ENCODE data around the gene FAM222A. TPM values are rescaled to one million over a fixed set of nuclear protein-coding genes. Genes with fewer than 3 reads are reported as not detected.
A peak's percentile ranks its signal among the peaks of the same experiment; 100 is the strongest.

The FAM222A gene
- total RNA-seq, 2 experiments from 2014 or later, result 1.1 to 1.8 TPM

DNA sequence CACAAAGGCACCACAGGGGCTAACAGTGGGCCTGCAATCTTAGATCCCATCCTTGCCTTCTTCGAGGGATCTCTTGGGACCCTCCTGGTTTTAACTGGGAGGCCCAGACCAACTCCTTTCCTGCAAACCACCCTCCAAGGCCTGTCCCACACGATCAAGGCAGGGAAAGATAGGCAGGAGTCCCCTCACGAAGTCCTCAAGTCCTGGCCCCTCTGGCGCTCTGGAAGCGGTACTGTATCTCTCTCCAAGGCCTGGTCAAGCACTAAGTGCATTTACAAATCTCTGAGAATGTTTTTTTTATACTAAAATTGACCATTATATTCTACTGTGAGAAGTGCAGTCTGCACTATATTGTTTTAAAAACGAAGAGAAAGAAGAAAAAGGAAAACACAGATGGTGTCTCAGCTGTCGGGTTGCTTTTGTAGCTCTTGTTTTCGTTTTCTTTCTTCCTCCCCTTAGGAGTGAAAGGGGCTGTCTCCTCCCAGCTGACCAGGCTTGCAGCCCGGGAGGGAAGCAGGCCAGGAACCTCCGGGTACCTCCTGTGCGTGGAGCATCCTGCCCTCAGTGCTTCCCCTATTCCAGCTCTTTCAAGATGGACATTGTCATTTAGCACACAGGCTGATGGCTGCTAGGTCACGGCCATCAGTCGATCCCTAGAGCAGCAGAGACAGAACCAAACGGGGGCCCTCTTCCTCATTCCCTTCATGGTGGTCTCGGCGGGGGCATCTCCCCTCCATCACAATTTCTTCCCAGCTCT, 56.7 kb downstream of the FAM222A start:
- H3K9me3 Mint-ChIP-seq, result no peaks in the 10 kb centered on the region
- no peaks in the 10 kb centered on the region for H3K36me3 Mint-ChIP-seq
- no peak overlapping the region for H3K27ac Mint-ChIP-seq
- peaks cover 2% of the 10 kb centered on the region for H3K4me1 Mint-ChIP-seq
- DNase-seq, result no peak
- no peak overlapping the region for H3K4me3 Mint-ChIP-seq
- peaks cover 4% of the 10 kb centered on the region for H3K27me3 Mint-ChIP-seq

DNA sequence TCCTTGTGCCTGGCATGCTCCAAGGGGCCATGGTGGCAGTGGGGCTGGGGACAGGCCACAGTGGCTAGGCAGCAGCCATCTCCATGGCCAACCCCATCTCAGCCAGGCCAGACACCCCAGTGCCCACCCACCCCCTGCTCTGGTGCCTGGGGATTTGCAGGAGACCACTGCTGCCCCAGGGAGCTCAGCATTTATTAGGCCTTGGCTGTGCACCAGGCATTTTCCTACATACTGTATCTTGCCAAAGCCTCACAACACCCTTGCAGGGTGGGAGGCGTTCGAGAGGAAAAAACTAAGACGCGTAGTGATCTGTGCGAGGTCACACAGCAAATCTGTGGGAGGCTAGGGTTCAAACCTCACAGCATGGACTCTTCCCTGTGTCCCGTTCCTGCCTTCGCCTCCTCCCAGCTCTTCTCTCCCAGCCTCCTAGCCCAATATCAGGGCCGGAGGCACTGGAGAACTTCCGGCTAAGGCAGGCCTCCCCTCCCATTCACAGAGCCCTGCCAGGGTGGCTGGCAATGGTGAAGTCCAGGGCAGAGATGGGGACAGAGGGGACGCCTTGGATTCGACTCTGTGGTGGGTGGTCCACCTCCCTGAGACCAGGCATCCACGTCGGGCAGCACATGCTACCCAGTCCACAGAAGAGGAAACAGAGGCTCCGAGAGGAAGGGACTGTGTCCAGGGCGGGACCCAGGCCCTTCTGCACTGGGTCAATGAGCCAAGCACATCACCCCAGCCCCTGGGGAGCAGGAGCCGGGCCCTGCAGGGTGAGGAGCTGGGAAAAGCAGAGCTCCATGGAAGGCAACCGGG, 57.4 kb downstream of the FAM222A start:
- Mint-ChIP-seq H3K36me3 (no peaks in the 10 kb centered on the region), H3K4me3 (no peak overlapping the region), H3K27ac (no peak overlapping the region), H3K27me3 (peaks cover 5% of the 10 kb centered on the region), H3K4me1 (peaks cover 2% of the 10 kb centered on the region), H3K9me3 (no peaks in the 10 kb centered on the region)
- no peak for DNase-seq

DNA sequence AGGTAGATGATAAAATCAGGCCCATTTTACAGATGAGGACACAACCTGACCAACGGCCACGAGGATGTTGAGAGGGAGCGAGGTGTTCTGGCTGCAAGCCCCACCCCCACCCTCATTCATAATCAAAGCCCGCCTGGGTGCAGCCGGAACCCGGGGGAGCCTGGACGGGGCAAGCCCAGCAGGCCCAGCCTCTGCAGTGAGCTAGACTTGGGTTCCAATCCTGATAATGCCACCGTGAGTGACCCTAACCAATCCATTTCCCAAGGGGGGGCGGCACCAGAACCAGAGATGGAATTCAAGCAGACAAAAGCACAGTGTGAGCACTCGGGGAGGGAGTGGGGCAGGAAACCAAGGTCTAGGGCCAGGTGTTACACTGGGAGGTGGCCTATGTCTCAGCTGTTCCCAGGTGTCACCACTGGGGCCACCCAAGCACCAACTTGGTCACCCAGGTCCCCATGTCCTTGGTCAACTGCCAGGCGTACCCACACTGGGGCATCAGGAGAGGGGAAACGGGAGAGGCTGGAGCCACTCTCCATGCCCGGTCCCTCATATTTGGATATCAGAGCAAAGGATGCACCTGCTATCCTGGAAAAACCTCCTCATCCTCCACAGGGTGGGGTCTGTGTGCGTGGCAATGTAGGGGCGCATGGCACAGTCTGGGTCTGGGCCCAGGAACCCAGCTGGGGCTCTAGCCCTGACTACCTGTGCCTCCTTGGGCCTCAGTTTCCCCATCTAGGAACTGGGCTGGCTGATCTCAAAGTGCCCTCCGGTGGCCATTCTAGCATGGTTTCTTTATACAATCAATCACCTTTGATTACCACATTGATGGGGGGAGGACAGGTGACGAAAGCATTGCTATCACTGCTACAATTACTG, 58.4 kb downstream of the FAM222A start:
- H3K4me3 Mint-ChIP-seq, result no peak overlapping the region
- peaks cover 2% of the 10 kb centered on the region for H3K4me1 Mint-ChIP-seq
- no peaks in the 10 kb centered on the region for H3K9me3 Mint-ChIP-seq
- no peak for DNase-seq
- H3K27ac Mint-ChIP-seq, result no peak overlapping the region
- H3K27me3 Mint-ChIP-seq, result peaks cover 8% of the 10 kb centered on the region
- H3K36me3 Mint-ChIP-seq, result no peaks in the 10 kb centered on the region

DNA sequence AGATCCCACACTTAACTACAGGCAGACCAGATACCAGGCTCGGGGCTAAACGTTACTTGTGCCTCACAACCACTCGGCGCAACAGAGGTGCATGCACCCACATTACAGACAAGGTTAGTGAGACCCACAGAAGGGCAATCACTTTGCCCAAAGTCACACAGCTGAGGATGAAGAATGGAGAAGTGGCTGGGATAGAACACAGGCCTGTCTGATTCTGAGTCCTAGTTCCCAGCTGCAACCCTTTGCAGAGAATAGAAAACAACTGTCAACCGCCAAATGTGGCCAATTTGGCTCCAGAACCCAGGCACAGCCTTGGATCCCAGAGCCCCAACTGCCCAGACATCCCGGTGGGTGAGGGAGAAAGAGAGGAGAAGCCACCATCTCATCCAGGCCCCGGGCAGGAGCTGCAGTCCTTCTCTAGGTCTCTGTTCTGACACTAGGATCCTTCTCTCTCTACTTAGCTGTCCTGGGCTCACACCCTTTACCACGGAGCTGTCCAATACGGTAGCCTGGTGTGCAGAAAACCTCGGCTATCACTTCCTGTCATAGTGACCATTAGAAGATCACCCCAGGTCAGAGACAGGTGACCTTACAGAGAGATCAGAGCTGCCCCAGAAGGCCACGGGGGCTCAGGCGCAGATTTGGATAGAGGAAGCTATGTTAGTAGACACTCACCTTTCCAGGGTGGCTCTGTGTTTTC, 59.1 kb downstream of the FAM222A start:
- H3K27ac Mint-ChIP-seq, result no peak overlapping the region
- H3K27me3 Mint-ChIP-seq, result peaks cover 8% of the 10 kb centered on the region
- DNase-seq, result no peak
- no peaks in the 10 kb centered on the region for H3K36me3 Mint-ChIP-seq
- H3K4me1 Mint-ChIP-seq, result peaks cover 7% of the 10 kb centered on the region
- no peaks in the 10 kb centered on the region for H3K9me3 Mint-ChIP-seq
- H3K4me3 Mint-ChIP-seq, result peak overlapping the region; percentile 55

DNA sequence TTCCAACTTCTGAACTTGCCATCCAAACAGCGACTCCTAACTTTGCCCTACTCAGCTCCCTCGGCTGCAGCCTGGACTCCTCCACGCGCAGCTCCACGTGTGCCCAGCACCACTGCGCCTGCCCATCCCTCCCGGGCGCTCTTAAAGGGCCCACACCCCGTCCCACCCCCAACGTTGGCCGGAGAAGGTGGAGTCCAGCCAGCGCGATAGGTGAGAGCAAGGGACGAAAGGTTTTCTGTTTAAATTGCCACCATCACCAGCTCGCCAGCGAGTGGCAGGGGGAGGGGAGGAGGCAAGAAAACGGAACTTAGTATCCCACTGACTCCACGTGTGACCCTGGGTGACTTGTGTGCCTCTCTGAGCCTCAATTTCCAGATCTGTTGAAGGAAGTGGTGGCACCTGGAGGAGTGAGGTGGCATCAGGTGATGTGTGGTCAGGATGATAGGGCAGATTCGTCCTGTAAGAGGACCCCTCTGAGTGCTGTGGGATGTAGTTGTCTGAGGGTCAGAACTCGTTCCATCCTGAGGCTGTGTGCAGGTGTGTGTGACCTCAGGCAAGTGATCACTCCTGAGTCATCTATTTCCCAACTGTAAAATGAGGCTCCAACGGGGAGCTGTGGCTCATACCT, 59.9 kb downstream of the FAM222A start:
- peak overlapping the region; percentile 55 for H3K4me3 Mint-ChIP-seq
- no peak for DNase-seq
- no peaks in the 10 kb centered on the region for H3K9me3 Mint-ChIP-seq
- no peaks in the 10 kb centered on the region for H3K36me3 Mint-ChIP-seq
- peaks cover 8% of the 10 kb centered on the region for H3K27me3 Mint-ChIP-seq
- H3K27ac Mint-ChIP-seq, result no peak overlapping the region
- peaks cover 7% of the 10 kb centered on the region for H3K4me1 Mint-ChIP-seq

DNA sequence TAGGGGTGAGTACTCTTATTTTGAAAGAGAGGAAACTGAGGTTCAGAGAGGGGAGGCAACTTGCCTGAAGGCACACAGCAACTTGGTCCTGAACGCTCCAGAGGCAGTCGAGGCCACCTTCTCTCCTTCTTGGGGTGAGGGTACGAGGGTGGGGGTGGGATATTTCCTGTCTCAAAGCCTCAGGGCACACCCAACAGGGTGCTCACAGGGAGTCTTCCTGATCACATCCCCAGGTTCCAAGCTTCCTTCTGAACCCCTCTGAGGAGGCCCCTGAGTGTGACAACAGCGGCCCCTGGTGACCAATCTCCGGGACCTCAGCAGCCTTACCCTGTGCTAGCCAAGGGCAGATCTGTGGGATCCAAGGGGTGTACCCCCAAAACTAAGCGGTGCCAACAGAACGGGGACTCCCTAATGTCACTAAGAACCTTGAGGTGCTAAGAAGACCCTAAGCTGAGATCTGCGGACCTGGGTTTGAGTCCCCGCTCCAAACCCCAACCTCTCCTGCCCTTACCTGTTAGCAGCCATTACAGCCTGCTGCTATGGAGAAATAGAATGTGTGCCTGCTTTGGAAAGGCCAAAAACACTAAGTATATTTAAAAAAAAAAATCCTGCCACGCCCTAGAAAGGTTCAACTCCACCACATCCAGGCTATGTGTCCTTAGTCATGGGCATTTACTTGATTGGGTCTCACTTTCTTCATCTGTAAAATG, 61.7 kb downstream of the FAM222A start:
- H3K27ac Mint-ChIP-seq, result no peak overlapping the region
- H3K9me3 Mint-ChIP-seq, result no peaks in the 10 kb centered on the region

DNA sequence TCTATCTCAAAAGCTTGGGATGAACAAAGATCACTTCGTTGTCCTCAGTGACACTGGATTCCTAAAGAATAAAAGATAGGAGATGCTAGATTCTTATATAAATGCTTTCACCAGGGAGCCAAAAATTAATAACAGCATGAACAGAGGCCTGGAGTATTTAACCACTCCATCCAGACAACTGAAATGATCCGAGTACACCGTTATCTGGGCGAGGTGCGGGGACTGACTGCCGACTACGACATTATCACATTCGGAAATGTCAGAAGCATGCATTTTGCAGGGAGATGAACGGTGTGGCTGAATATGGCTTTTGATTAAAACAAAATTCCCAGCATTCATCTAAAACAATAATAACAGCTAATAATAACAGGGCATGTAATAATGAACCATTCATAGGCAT, 63.0 kb downstream of the FAM222A start:
- no peak for DNase-seq
- H3K4me1 Mint-ChIP-seq, result peaks cover 7% of the 10 kb centered on the region
- H3K36me3 Mint-ChIP-seq, result no peaks in the 10 kb centered on the region
- H3K27me3 Mint-ChIP-seq, result peaks cover 8% of the 10 kb centered on the region
- H3K9me3 Mint-ChIP-seq, result no peaks in the 10 kb centered on the region
- no peak overlapping the region for H3K27ac Mint-ChIP-seq
- no peak overlapping the region for H3K4me3 Mint-ChIP-seq

More for the DNA sequence above, 61.7 kb downstream of the FAM222A start:
- Mint-ChIP-seq H3K4me1 (peaks cover 7% of the 10 kb centered on the region), H3K4me3 (no peak overlapping the region), H3K27me3 (peaks cover 8% of the 10 kb centered on the region), H3K36me3 (no peaks in the 10 kb centered on the region)
- peak; percentile 68 for DNase-seq

DNA sequence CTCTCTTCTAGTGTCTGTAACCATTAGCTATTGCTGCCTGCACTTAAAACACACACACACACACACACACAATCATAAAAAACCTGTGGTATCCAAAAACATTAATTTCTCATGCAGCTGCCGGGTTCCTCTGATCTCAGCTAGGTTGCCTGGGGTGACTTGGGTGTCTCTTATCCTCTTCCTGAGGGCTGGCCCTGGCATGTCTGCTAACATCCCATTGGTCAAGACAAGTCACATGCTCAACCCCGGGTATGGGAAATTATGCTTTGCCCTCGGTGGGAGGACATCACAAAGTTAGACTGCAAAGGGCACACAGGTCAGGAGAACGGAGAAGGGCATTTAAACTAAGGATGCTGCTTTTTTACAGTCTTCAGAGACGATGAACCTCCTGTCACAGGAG, 63.9 kb downstream of the FAM222A start:
- peaks cover 3% of the 10 kb centered on the region for H3K9me3 Mint-ChIP-seq
- H3K4me1 Mint-ChIP-seq, result peaks cover 7% of the 10 kb centered on the region
- H3K27ac Mint-ChIP-seq, result peak overlapping the region; percentile 5
- peaks cover 8% of the 10 kb centered on the region for H3K27me3 Mint-ChIP-seq
- H3K36me3 Mint-ChIP-seq, result no peaks in the 10 kb centered on the region
- DNase-seq, result peak; percentile 36
- H3K4me3 Mint-ChIP-seq, result peak overlapping the region; percentile 66

DNA sequence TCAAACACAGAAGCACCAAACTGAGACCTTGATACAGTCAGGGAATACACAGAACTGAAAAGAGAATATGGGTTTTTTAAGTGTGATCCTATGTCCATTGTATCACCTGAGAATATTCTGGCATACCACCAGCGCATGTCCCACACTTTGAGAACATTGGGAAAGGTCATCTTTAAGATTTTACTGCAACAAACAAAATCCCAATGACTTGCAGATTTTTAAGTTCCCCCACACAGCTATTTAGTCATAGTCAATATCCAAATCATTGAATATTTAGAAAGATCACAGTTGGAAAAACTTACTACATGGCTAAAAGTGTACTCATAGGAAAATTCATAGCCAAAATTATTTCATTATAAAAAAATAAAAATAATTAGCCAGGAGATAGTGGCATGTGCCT, 65.1 kb downstream of the FAM222A start:
- peaks cover 4% of the 10 kb centered on the region for H3K4me1 Mint-ChIP-seq
- no peak overlapping the region for H3K4me3 Mint-ChIP-seq
- peaks cover 8% of the 10 kb centered on the region for H3K27me3 Mint-ChIP-seq
- no peak for DNase-seq
- H3K36me3 Mint-ChIP-seq, result no peaks in the 10 kb centered on the region
- H3K27ac Mint-ChIP-seq, result no peak overlapping the region
- H3K9me3 Mint-ChIP-seq, result peaks cover 3% of the 10 kb centered on the region

DNA sequence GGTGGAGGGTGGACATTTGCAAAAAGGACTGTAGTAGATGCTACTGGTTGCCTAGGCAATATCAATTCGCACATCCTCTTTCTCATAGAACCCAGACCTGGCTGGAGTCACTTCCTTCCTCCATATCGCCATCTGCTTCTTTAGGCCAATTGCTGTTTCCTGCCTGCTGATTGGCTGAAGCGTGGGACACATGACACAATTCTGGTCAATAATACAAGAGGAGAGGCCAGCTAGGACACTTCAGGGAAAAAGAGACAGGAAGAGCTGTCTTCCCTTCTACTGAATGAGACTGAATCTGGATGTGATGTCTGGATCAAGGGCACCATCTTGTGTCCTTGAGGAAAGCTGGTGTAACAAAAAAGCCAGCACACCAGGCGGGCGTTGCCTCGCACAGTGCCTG, 65.8 kb downstream of the FAM222A start:
- no peak for DNase-seq
- peaks cover 4% of the 10 kb centered on the region for H3K4me1 Mint-ChIP-seq
- H3K27ac Mint-ChIP-seq, result no peak overlapping the region
- peaks cover 3% of the 10 kb centered on the region for H3K9me3 Mint-ChIP-seq
- no peak overlapping the region for H3K4me3 Mint-ChIP-seq
- H3K27me3 Mint-ChIP-seq, result peaks cover 4% of the 10 kb centered on the region
- no peaks in the 10 kb centered on the region for H3K36me3 Mint-ChIP-seq

DNA sequence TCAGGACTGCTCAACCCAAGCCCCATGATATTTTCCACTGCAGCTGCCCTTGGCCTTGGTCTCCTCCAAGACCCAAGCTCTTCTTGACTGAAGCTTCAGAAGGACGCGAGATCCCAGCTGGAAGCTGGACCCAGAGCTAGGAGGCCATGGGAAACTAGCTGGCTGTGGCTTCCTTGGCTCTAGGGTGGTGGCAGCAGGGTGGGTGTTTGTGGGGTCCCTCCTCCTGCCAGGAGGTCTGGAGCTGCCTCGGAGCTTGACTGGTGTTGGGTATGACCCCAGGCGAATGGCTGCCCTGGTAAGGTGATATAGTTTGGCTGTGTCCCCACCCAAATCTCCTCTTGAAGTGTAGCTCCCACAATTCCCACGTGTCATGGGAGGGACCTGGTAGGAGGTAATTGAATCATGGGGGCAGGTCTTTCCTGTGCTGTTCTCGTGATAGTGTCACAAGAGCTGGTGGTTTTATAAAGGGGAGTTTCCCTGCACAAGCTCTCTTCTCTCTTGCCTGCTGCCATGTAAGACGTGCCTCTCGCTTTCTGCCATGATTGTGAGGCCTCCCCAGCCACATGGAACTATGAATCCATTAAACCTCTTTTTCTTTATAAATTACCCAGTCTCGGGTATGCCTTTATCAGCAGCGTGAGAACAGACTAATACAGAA, 68.2 kb downstream of the FAM222A start:
- Mint-ChIP-seq H3K9me3 (peaks cover 3% of the 10 kb centered on the region), H3K27ac (no peak overlapping the region), H3K36me3 (no peaks in the 10 kb centered on the region), H3K27me3 (no peaks in the 10 kb centered on the region), H3K4me3 (no peak overlapping the region), H3K4me1 (peaks cover 4% of the 10 kb centered on the region)
- no peak for DNase-seq

DNA sequence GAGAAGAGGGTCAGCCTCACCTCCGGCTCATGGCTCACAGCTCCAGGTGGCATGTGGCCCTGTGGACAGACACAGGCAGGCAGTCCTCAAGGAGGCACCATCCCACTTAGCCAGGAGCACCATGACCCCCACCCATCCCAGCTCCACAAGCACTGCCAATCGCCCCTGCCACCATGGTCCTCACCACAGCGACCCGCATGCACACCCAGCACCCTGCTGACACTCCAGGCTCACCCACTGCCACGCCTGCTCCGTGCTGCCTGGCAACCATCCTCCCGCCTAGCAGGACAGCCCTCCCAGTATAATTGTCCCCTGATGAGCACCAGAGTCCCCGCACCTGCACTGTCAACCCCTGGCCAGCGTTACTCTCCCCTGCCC, 68.7 kb downstream of the FAM222A start:
- no peak for DNase-seq
- H3K4me1 Mint-ChIP-seq, result peaks cover 4% of the 10 kb centered on the region
- H3K36me3 Mint-ChIP-seq, result no peaks in the 10 kb centered on the region
- H3K27me3 Mint-ChIP-seq, result no peaks in the 10 kb centered on the region
- peaks cover 3% of the 10 kb centered on the region for H3K9me3 Mint-ChIP-seq
- H3K4me3 Mint-ChIP-seq, result no peak overlapping the region
- H3K27ac Mint-ChIP-seq, result no peak overlapping the region

DNA sequence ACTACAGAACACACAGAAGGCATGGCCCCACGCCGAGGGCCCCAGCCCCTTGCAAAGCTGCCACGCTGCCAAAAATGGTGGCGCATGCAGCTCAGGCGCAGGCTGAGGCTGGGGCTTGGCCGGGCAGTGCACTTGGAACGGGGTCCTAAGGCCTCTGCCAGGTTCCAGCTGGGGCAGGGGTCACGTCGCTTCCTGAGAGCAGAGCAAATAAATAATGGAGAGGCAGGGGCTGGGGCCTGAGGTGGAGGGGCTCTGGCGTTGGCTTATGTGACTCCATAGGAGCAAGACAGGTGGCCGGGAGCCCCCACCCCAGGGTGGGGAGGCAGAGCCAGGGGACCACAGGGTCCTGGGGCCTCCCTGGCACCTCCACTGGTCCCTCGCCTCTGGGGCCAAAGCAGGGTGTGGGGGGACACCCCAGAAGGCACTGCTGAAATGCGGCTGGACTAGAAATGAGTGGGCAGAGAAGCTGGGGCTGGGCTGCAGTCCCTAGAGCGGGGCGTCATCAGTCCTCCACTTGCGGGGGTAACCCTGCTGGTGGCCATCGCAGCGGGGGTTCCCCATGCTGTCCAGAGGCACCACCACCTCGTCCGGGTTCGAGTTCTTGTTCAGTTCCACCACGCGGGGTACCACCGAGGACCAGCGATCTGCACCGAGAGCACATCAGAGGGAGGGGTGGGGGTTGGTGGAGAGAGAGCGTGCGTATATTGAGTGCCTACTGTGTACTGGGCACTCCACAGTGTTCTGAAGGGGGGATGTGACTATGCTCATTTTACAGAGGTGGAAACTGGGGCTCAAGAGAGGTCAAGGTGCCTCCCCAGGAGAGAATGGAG, 69.7 kb downstream of the FAM222A start:
- Mint-ChIP-seq H3K4me3 (no peak overlapping the region), H3K27me3 (no peaks in the 10 kb centered on the region), H3K27ac (no peak overlapping the region), H3K36me3 (no peaks in the 10 kb centered on the region), H3K9me3 (peaks cover 3% of the 10 kb centered on the region), H3K4me1 (no peaks in the 10 kb centered on the region)
- no peak for DNase-seq
